Hematopoietic multipotent progenitor cell treated with erythropoietin and hydrocortisone succinate and interleukin-3 and kit ligand, for 15 days (in vitro differentiated cells): Measurements from ENCODE around the gene ACTRT2.

Experiments used
- DNase-seq: peaks from one replicate; pipeline ENCODE4 v3.0.0-alpha.2; 2015; ENCODE audit warnings: low spot score

ACTRT2 gene

GRCh38 chr1:3018576-3018975 is 2.7 kb upstream of the ACTRT2 start:
- DNase-seq = no peak

- no peak for DNase-seq
Observed at GRCh38 chr1:3019007-3019515, 2.2 kb upstream of the ACTRT2 start.

GRCh38 chr1:3019516-3020051 is 1.7 kb upstream of the ACTRT2 start:
- DNase-seq = no peak

GRCh38 chr1:3020263-3020909 is 881 bp upstream of the ACTRT2 start:
- no peak for DNase-seq

GRCh38 chr1:3021801-3022401 is 634 bp downstream of the ACTRT2 start:
- no peak for DNase-seq

- no peak for DNase-seq
Observed at GRCh38 chr1:3022511-3022973, 1.3 kb downstream of the ACTRT2 start.

- no peak for DNase-seq
Observed at GRCh38 chr1:3022976-3023375, 1.7 kb downstream of the ACTRT2 start.

- no peak for DNase-seq
Observed at GRCh38 chr1:3024019-3024418, 2.8 kb downstream of the ACTRT2 start.

- DNase-seq = no peak
Observed at GRCh38 chr1:3024588-3024987, 3.3 kb downstream of the ACTRT2 start.

GRCh38 chr1:3026124-3026523 is 4.9 kb downstream of the ACTRT2 start:
- no peak for DNase-seq

- DNase-seq = no peak
Observed at GRCh38 chr1:3026581-3027391, 5.5 kb downstream of the ACTRT2 start.

- DNase-seq = no peak
Observed at GRCh38 chr1:3027611-3028371, 6.5 kb downstream of the ACTRT2 start.

- DNase-seq = no peak
Observed at GRCh38 chr1:3028531-3029282, 7.4 kb downstream of the ACTRT2 start.

- DNase-seq = no peak
Observed at GRCh38 chr1:3029481-3029961, 8.3 kb downstream of the ACTRT2 start.

- DNase-seq = no peak
Observed at GRCh38 chr1:3029991-3030662, 8.9 kb downstream of the ACTRT2 start.

- no peak for DNase-seq
Observed at GRCh38 chr1:3030663-3031381, 9.6 kb downstream of the ACTRT2 start.

GRCh38 chr1:3031401-3032221 is 10.3 kb downstream of the ACTRT2 start:
- no peak for DNase-seq

GRCh38 chr1:3032371-3033039 is 11.2 kb downstream of the ACTRT2 start:
- no peak for DNase-seq
